Ishikawa (cell line): Measurements from ENCODE around the gene PDE6B.

Experiments used
- CEBPB ChIP-seq: IDR thresholded peaks from 2 replicates; pipeline ENCODE4 v1.6.1; 2012
- CREB1 ChIP-seq: IDR thresholded peaks from 2 replicates; pipeline ENCODE4 v1.6.1; 2012; ENCODE audit warnings: low read depth
- EGR1 ChIP-seq: IDR thresholded peaks from 2 replicates; pipeline ENCODE4 v1.6.1; 2012
- EP300 ChIP-seq: IDR thresholded peaks from 2 replicates; pipeline ENCODE4 v1.6.1; 2012; ENCODE audit warnings: borderline replicate concordance
- FOXM1 ChIP-seq: IDR thresholded peaks from 2 replicates; pipeline ENCODE4 v1.6.1; 2012; ENCODE audit warnings: low read depth, borderline replicate concordance
- NFIC ChIP-seq: IDR thresholded peaks from 2 replicates; pipeline ENCODE4 v1.6.1; 2012
- RAD21 ChIP-seq: IDR thresholded peaks from 2 replicates; pipeline ENCODE4 v1.6.1; 2012; ENCODE audit warnings: low read depth
- REST ChIP-seq: IDR thresholded peaks from 2 replicates; pipeline ENCODE4 v1.6.1; 2012; ENCODE audit warnings: low read depth, mild to moderate bottlenecking
- TAF1 ChIP-seq: IDR thresholded peaks from 2 replicates; pipeline ENCODE4 v1.6.1; 2012; ENCODE audit warnings: low read depth, mild to moderate bottlenecking
- TCF12 ChIP-seq: IDR thresholded peaks from 2 replicates; pipeline ENCODE4 v1.6.1; 2012; ENCODE audit warnings: low read depth
- TEAD4 ChIP-seq: IDR thresholded peaks from 2 replicates; pipeline ENCODE4 v1.6.1; 2012
- YY1 ChIP-seq: IDR thresholded peaks from 2 replicates; pipeline ENCODE4 v1.6.1; 2012; ENCODE audit warnings: low read depth
- ZBTB7A ChIP-seq: IDR thresholded peaks from 2 replicates; pipeline ENCODE4 v1.6.1; 2012; ENCODE audit warnings: low read depth
- TF ChIP-seq, protein P1 (sequence below): IDR thresholded peaks from 2 replicates; pipeline ENCODE4 v1.6.1; 2012
- TF ChIP-seq, protein P2 (sequence below): IDR thresholded peaks from 2 replicates; pipeline ENCODE4 v1.6.1; 2012

Gene PDE6B

DNA sequence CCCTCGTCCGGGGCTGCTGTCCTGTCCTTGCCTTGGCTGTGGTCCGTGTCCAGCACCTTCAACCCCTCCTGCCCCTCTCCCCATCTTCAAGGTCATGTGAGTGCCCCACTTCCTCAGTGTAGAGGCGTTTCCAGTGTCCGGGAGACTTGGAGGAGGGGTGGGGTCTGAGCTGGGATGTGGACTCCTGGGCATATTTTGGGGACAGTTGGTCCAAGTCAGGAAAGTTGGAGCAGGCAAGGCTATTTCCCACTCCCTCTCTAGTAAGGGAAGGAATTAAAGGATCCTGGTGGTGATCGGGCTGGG lies 83.2 kb downstream of the PDE6B start:
- TF ChIP-seq NFIC: no peak
- no peak for TF ChIP-seq EP300
- no peak for TF ChIP-seq FOXM1
- no peak for TF ChIP-seq CREB1
- TF ChIP-seq CEBPB: no peak
- TF ChIP-seq, protein P1, sequence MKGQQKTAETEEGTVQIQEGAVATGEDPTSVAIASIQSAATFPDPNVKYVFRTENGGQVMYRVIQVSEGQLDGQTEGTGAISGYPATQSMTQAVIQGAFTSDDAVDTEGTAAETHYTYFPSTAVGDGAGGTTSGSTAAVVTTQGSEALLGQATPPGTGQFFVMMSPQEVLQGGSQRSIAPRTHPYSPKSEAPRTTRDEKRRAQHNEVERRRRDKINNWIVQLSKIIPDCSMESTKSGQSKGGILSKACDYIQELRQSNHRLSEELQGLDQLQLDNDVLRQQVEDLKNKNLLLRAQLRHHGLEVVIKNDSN: no peak
- TF ChIP-seq REST: no peak
- no peak for TF ChIP-seq TCF12
- no peak for TF ChIP-seq YY1
- no peak for TF ChIP-seq TAF1
- no peak for TF ChIP-seq RAD21
- TF ChIP-seq TEAD4: no peak
- TF ChIP-seq ZBTB7A: no peak
- no peak for TF ChIP-seq EGR1
- TF ChIP-seq, protein P2, sequence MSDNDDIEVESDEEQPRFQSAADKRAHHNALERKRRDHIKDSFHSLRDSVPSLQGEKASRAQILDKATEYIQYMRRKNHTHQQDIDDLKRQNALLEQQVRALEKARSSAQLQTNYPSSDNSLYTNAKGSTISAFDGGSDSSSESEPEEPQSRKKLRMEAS: no peak

DNA sequence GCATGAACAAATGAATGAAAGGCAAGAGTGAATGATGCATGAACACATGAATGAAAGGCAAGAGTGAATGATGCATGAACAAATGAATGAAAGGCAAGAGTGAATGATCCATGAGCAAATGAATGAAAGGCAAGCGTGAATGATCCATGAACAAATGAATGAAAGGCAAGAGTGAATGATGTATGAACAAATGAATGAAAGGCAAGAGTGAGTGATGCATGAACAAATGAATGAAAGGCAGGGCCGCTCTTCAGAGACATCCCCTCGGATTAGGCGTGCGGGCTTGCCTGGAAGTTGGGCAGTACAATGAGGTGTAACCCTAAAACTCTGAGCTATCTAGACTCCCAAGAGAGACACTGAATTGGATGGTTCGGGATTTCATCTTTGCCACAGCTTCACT lies 84.0 kb downstream of the PDE6B start:
- TF ChIP-seq ZBTB7A (no peak), EGR1 (no peak), YY1 (no peak), FOXM1 (no peak), TCF12 (no peak), EP300 (no peak), RAD21 (no peak), NFIC (no peak), CREB1 (no peak), TEAD4 (no peak), REST (no peak), CEBPB (no peak), TAF1 (no peak)
- TF ChIP-seq, protein P1: no peak
- TF ChIP-seq, protein P2: no peak

DNA sequence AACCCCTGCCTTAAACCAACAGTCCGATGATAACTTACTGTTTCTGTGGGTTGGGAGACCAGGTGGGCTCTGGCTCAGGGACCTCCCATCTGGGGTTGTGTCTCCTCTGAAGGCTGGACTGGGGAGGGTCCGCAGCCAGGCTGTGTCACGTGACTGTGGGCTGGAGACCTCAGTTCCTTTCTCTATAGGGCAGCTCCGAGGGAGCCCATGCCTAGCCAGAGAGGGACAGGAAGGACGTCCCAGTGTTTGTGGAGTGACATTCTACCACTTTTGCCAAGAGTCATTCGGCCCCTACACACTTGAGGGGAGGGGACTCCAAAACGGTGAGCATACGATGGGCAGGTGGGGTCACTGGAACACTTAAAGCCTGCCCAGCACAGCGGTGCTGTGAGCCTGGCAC lies 84.7 kb downstream of the PDE6B start:
- TF ChIP-seq YY1 (no peak), TCF12 (no peak), NFIC (no peak), REST (no peak), TEAD4 (no peak), RAD21 (no peak), TAF1 (no peak)
- TF ChIP-seq, protein P2: no peak

- TF ChIP-seq CREB1 (no peak), RAD21 (no peak), ZBTB7A (no peak), TEAD4 (no peak), NFIC (no peak), REST (no peak), CEBPB (no peak), EGR1 (no peak), EP300 (no peak), FOXM1 (no peak), TAF1 (no peak), YY1 (no peak), TCF12 (no peak)
- TF ChIP-seq, protein P1: no peak
- TF ChIP-seq, protein P2: no peak
Measured at GRCh38 chr4:710916-711315, 85.5 kb downstream of the PDE6B start.
